ENCODE data around the gene AK5.

Gene AK5

GRCh38 chr1:77590651-77591050 lies 308.8 kb downstream of the AK5 start:
- DNase-seq (ENCODE audit: low read depth) = no peak

GRCh38 chr1:77592906-77593305 lies 311.1 kb downstream of the AK5 start:
- DNase-seq (ENCODE audit: low read depth) = no peak

GRCh38 chr1:77594366-77595112 lies 312.7 kb downstream of the AK5 start:
- DNase-seq (ENCODE audit: low read depth) = no peak

- DNase-seq (ENCODE audit: low read depth) = no peak
Measured at GRCh38 chr1:77597310-77597709, 315.5 kb downstream of the AK5 start.

- peak; percentile 9 for DNase-seq (ENCODE audit: low read depth)
Measured at GRCh38 chr1:77605246-77606026, 323.6 kb downstream of the AK5 start.

GRCh38 chr1:77608893-77609292 lies 327.1 kb downstream of the AK5 start:
- DNase-seq (ENCODE audit: low read depth) = no peak
